HG03039 (cell line): ENCODE data around the gene DDOST.

Experiments
- ATAC-seq: cut with Tn5 transposase; IDR thresholded peaks from one replicate; pipeline ENCODE4 v1.9.1; 2021; ENCODE audit warnings: mild to moderate bottlenecking, moderate library complexity; ENCODE audit not compliant: unreplicated experiment

The DDOST gene

GRCh38 chr1:20663365-20663764 lies 2.2 kb upstream of the DDOST start:
- ATAC-seq: no peak

GRCh38 chr1:20662110-20662475 lies 924 bp upstream of the DDOST start:
- ATAC-seq: no peak

GRCh38 chr1:20660847-20661206 lies 342 bp downstream of the DDOST start:
- ATAC-seq: no peak

- ATAC-seq: no peak
Measured at GRCh38 chr1:20660363-20660762, 806 bp downstream of the DDOST start.

GRCh38 chr1:20658166-20658915 lies 2.8 kb downstream of the DDOST start:
- no peak for ATAC-seq

GRCh38 chr1:20657024-20657423 lies 4.1 kb downstream of the DDOST start:
- ATAC-seq: no peak

GRCh38 chr1:20654104-20654690 lies 7.0 kb downstream of the DDOST start:
- ATAC-seq: no peak

- no peak for ATAC-seq
Measured at GRCh38 chr1:20652300-20652699, 8.9 kb downstream of the DDOST start.

GRCh38 chr1:20648946-20649345 lies 12.2 kb downstream of the DDOST start:
- no peak for ATAC-seq

- no peak for ATAC-seq
Measured at GRCh38 chr1:20648438-20648837, 12.7 kb downstream of the DDOST start.

- ATAC-seq: no peak
Measured at GRCh38 chr1:20645414-20645813, 15.8 kb downstream of the DDOST start.

- no peak for ATAC-seq
Measured at GRCh38 chr1:20644416-20644815, 16.8 kb downstream of the DDOST start.

GRCh38 chr1:20643080-20643479 lies 18.1 kb downstream of the DDOST start:
- no peak for ATAC-seq

- no peak for ATAC-seq
Measured at GRCh38 chr1:20641975-20642374, 19.2 kb downstream of the DDOST start.

- no peak for ATAC-seq
Measured at GRCh38 chr1:20640183-20640597, 21.0 kb downstream of the DDOST start.

GRCh38 chr1:20636785-20637347 lies 24.3 kb downstream of the DDOST start:
- no peak for ATAC-seq

- ATAC-seq: no peak
Measured at GRCh38 chr1:20634594-20635084, 26.5 kb downstream of the DDOST start.

GRCh38 chr1:20634065-20634593 lies 27.0 kb downstream of the DDOST start:
- ATAC-seq: no peak

GRCh38 chr1:20633190-20634064 lies 27.7 kb downstream of the DDOST start, which contains the start of gene PINK1:
Gene PINK1, plus strand, starts transcription at chr1:20633458. Its CDS starts 91 bp downstream, at chr1:20633549.
- no peak for ATAC-seq

GRCh38 chr1:20632386-20632785 lies 28.8 kb downstream of the DDOST start:
- no peak for ATAC-seq

GRCh38 chr1:20630729-20631128 lies 30.4 kb downstream of the DDOST start:
- ATAC-seq: no peak
